HepG2 (cell line): Measurements from ENCODE around the gene CEP164. TPM values are rescaled to one million over a fixed set of nuclear protein-coding genes. Genes with fewer than 3 reads are reported as not detected.

ENCODE experiments used
- ATAC-seq: fragments of 200-7000 bp; cut with Tn5 transposase; 3 replicates; pipeline ENCODE4 v1.9.1; 2020; ENCODE audit warnings: mild to moderate bottlenecking, moderate library complexity
- BruUV-seq: library from RNA; stranded (reverse); fragments of 400-500 nt; replicated peaks from 2 replicates; lab custom pipeline; 2021; lab: Mats Ljungman, UMichigan
- CTCF ChIA-PET: fragments of 300-600 bp; formaldehyde crosslinking; extraction: SDS; loops from one replicate; lab custom pipeline; 2021; ENCODE audit warnings: low total read pairs, inconsistent platforms, low intra/inter-chr PET ratio; lab: Yijun Ruan, JAX
- POLR2A ChIA-PET: fragments of 350-600 bp; sonication (Branson Sonifier 250); formaldehyde crosslinking; loops from one replicate; lab custom pipeline; 2020; ENCODE audit warnings: antibody characterized with exemption, inconsistent platforms; lab: Yijun Ruan, JAX
- DNase-seq: peaks from one replicate; pipeline ENCODE4 v3.0.0-alpha.2; 2015; ENCODE audit warnings: low spot score
- FAIRE-seq: peaks from 3 replicates; lab custom pipeline; 2011; peaks lifted over from hg19 to GRCh38; lab: Jason Lieb, UNC
- H2AFZ ChIP-seq: one replicate; pipeline ENCODE4 v1.6.1; 2011; ENCODE audit warnings: low read length, inconsistent platforms
- H3K27ac ChIP-seq: fragments of 300-600 bp; 3 replicates; pipeline ENCODE4 v1.8.0; 2011; ENCODE audit warnings: mixed run types, mild to moderate bottlenecking, mixed read lengths, low read length, inconsistent platforms; ENCODE audit not compliant: insufficient read depth; ENCODE audit errors: extremely low read length
- H3K27me3 ChIP-seq, 2 experiments: fragments of 200-600 bp in 1 of 2; 2 replicates in 1 of 2; 3 replicates in 1 of 2; pipeline versions ENCODE4 v1.6.0 to v1.8.0; 2011; ENCODE audit warnings: low read length in 2 of 2, mild to moderate bottlenecking in 2 of 2, moderate library complexity in 2 of 2, inconsistent platforms in 1 of 2; ENCODE audit not compliant: insufficient read depth in 2 of 2, control insufficient read depth in 1 of 2
- H3K36me3 ChIP-seq, 2 experiments: fragments of 200-600 bp in 1 of 2; replicated peaks in 1 of 2; 2 replicates in 1 of 2; 3 replicates in 1 of 2; pipeline versions ENCODE4 v1.5.1 to v1.8.0; 2011; ENCODE audit warnings: low read length in 2 of 2, inconsistent platforms in 1 of 2; ENCODE audit not compliant: insufficient read depth in 2 of 2, control insufficient read depth in 1 of 2
- H3K4me1 ChIP-seq: 2 replicates; pipeline ENCODE4 v1.5.1; 2012; ENCODE audit warnings: low read length, inconsistent platforms; ENCODE audit not compliant: insufficient read depth
- H3K4me2 ChIP-seq: 2 replicates; pipeline ENCODE4 v1.6.0; 2011; ENCODE audit warnings: low read depth, low read length, inconsistent platforms
- H3K4me3 ChIP-seq, 3 experiments: fragments of 200-600 bp in 1 of 3; sonication (generic), shearing (Covaris generic) in 1 of 3; replicated peaks in 1 of 3; 2 replicates each; pipeline ENCODE4 v1.5.1; 2011 to 2016; ENCODE audit warnings: low read length in 3 of 3, inconsistent platforms in 2 of 3, low read depth in 2 of 3, mild to moderate bottlenecking in 2 of 3, control low read depth in 1 of 3, mixed read lengths in 1 of 3; ENCODE audit not compliant: insufficient read depth in 1 of 3
- H3K79me2 ChIP-seq: one replicate; pipeline ENCODE4 v1.6.1; 2011; ENCODE audit warnings: low read length, inconsistent platforms; ENCODE audit not compliant: insufficient read depth
- H3K9ac ChIP-seq: 2 replicates; pipeline ENCODE4 v1.6.0; 2011; ENCODE audit warnings: mild to moderate bottlenecking, low read depth, low read length, inconsistent platforms; ENCODE audit not compliant: insufficient read depth
- H3K9me3 ChIP-seq: 2 replicates; pipeline ENCODE4 v1.5.1; 2012; ENCODE audit warnings: mild to moderate bottlenecking, low read length
- H4K20me1 ChIP-seq: 2 replicates; pipeline ENCODE4 v1.6.0; 2011; ENCODE audit warnings: inconsistent platforms, mild to moderate bottlenecking, low read length, moderate library complexity; ENCODE audit not compliant: insufficient read depth
- AFF4 ChIP-seq: sonication (generic); formaldehyde crosslinking; IDR thresholded peaks from 2 replicates; pipeline ENCODE4 v1.4.0; 2020; ENCODE audit warnings: missing genetic modification reagents
- CTCF ChIP-seq: sonication (generic); formaldehyde crosslinking; IDR thresholded peaks from 2 replicates; pipeline ENCODE4 v1.5.0; 2020; ENCODE audit warnings: mild to moderate bottlenecking, missing genetic modification reagents, moderate library complexity
- HNRNPH1 ChIP-seq: fragments of 200-400 bp; formaldehyde crosslinking; optimal IDR thresholded peaks from 2 replicates; pipeline ENCODE3; 2017; ENCODE audit warnings: mild to moderate bottlenecking, low read depth, low read length
- KLF13 ChIP-seq: sonication (generic); formaldehyde crosslinking; IDR thresholded peaks from 2 replicates; pipeline ENCODE4 v1.4.0; 2020; ENCODE audit warnings: mild to moderate bottlenecking, missing genetic modification reagents
- NFYB ChIP-seq: sonication (generic); formaldehyde crosslinking; IDR thresholded peaks from 2 replicates; pipeline ENCODE4 v1.4.0; 2020; ENCODE audit warnings: missing genetic modification reagents
- SNAPC2 ChIP-seq: sonication (generic); formaldehyde crosslinking; IDR thresholded peaks from 2 replicates; pipeline ENCODE4 v1.8.1; 2022; ENCODE audit warnings: mild to moderate bottlenecking, missing genetic modification reagents
- SOX5 ChIP-seq: IDR thresholded peaks from 2 replicates; pipeline ENCODE4 v1.6.1; 2016; ENCODE audit warnings: borderline replicate concordance
- TFDP2 ChIP-seq: sonication (generic); formaldehyde crosslinking; IDR thresholded peaks from 2 replicates; pipeline ENCODE4 v1.4.0; 2020; ENCODE audit warnings: missing genetic modification reagents
- TGIF2 ChIP-seq: IDR thresholded peaks from 2 replicates; pipeline ENCODE4 v1.6.1; 2016; ENCODE audit warnings: control low read depth, missing compliant biosample characterization
- USF2 ChIP-seq, 2 experiments: sonication (generic) in 1 of 2; formaldehyde crosslinking in 1 of 2; IDR thresholded peaks; 2 replicates each; pipeline versions ENCODE4 v1.5.1 to v1.6.1; 2011 to 2020; ENCODE audit warnings: borderline replicate concordance in 1 of 2, low read depth in 1 of 2, low read length in 1 of 2, mild to moderate bottlenecking in 1 of 2, missing genetic modification reagents in 1 of 2, moderate library complexity in 1 of 2
- ZMAT3 ChIP-seq: sonication (generic); formaldehyde crosslinking; conservative IDR thresholded peaks from 2 replicates; pipeline ENCODE4 v1.7.0; 2021; ENCODE audit warnings: missing genetic modification reagents
- ZNF446 ChIP-seq: sonication (generic); formaldehyde crosslinking; IDR thresholded peaks from 2 replicates; pipeline ENCODE4 v1.5.0; 2020; ENCODE audit warnings: mild to moderate bottlenecking, missing genetic modification reagents
- ZNF530 ChIP-seq: sonication (generic); formaldehyde crosslinking; IDR thresholded peaks from 2 replicates; pipeline ENCODE4 v1.5.0; 2020; ENCODE audit warnings: low read depth, mild to moderate bottlenecking, missing genetic modification reagents
- ZNF737 ChIP-seq: sonication (generic); formaldehyde crosslinking; IDR thresholded peaks from 2 replicates; pipeline ENCODE4 v1.5.0; 2020; ENCODE audit warnings: missing genetic modification reagents, mild to moderate bottlenecking, borderline replicate concordance
- WGBS: methylation state at CpG from one replicate; pipeline ENCODE4 v1.1.6; 2017; ENCODE audit warnings: low lambda C conversion rate; 5-methylcytosine and 5-hydroxymethylcytosine counted together
- in situ Hi-C: cut with HindIII; loops from 2 replicates; pipeline ENCODE4 v1.10.0; 2017; ENCODE audit warnings: low pct_unique_long_range_greater_than_20kb; ENCODE audit not compliant: extremely low pct_ligation_motif_present
- intact Hi-C: fragments of 100-400 bp; cut with micrococcal nuclease; formaldehyde crosslinking; loops from one replicate; pipeline ENCODE4 v1.10.0; 2022; ENCODE audit not compliant: unreplicated experiment
- polyA plus RNA-seq, 8 experiments: library from polyadenylated mRNA; depleted of rRNA in 3 of 8; stranded (reverse) in 7 of 8; unstranded in 1 of 8; fragments of >200 nt; fragmentation: Illumina TruSeq in 4 of 8; extraction: Trizol in 4 of 8; gene quantifications; 2 replicates each; pipeline versions ENCODE4 v1.2.1 to v1.2.3, GENCODE V29; 2011 to 2016; ENCODE audit warnings: low read depth in 4 of 8, missing spikeins in 1 of 8, mixed read lengths in 1 of 8; ENCODE audit not compliant: insufficient read depth in 1 of 8
- total RNA-seq, 5 experiments: library from RNA; depleted of rRNA; stranded (reverse); fragments of >200 nt; fragmentation: Illumina TruSeq; extraction: Trizol; gene quantifications; 2 replicates each; pipeline ENCODE4 v1.2.3, GENCODE V29; 2016; ENCODE audit warnings: low read depth in 1 of 5

Gene CEP164
- total and polyA plus RNA-seq, 2 of the 13 experiments (the other 11 are each of a cell fraction or from before 2014, with no cell fraction given): 11.4 to 15.2 TPM

- Histone ChIP-seq H3K4me3 (no peak overlapping the region), H3K9ac (no peak overlapping the region), H3K27me3 (peaks cover 2 to 26% of the 10 kb centered on the region in 2 experiments; a peak in 2 of 5 replicates), H3K79me2 (no peaks in the 10 kb centered on the region), H3K4me2 (no peak overlapping the region), H3K27ac (no peak overlapping the region), H2AFZ (no peak overlapping the region), H3K36me3 (no peaks in the 10 kb centered on the region), H4K20me1 (no peaks in the 10 kb centered on the region), H3K4me1 (no peaks in the 10 kb centered on the region), H3K9me3 (no peaks in the 10 kb centered on the region)
- intact Hi-C loops: no loop called here
- in situ Hi-C loops: loop anchor here (5.0 to 25.0 kb wide), 2 partner anchors 362 to 492 kb away; partner anchors contain the start of gene TMPRSS13
- WGBS: 25% methylated on average over 12 of the region's 17 CpGs
- no TSS peak for BruUV-seq
- ChIA-PET POLR2A (no interaction called here), CTCF (interaction anchor here (1.6 kb wide), 1 partner anchor 373 kb away, joined by 9 read pairs; no protein-coding TSS in a partner anchor)
- FAIRE-seq (no peak), DNase-seq (no peak), ATAC-seq (no peak)
- TF ChIP-seq KLF13 (CRISPR knock-in tag) (no peak), CTCF (CRISPR knock-in tag) (no peak), HNRNPH1 (no peak), ZNF530 (no peak), TFDP2 (CRISPR knock-in tag) (no peak), ZNF737 (CRISPR knock-in tag) (no peak), NFYB (CRISPR knock-in tag) (no peak), SOX5 (CRISPR knock-in tag) (no peak), ZMAT3 (no peak), AFF4 (CRISPR knock-in tag) (no peak), ZNF446 (CRISPR knock-in tag) (no peak), SNAPC2 (CRISPR knock-in tag) (no peak), TGIF2 (CRISPR knock-in tag) (no peak), USF2 (IDR thresholded peaks at IDR 0.05; ENCODE audit: low read depth, low read length) (no peak), USF2 (CRISPR knock-in tag; IDR thresholded peaks at IDR 0.05; ENCODE audit: borderline replicate concordance) (no peak)
These were observed 117.3 kb downstream of the CEP164 start for GRCh38 chr11:117444711-117445658.
